ENCODE measurements around the gene ADORA2A. TPM values are rescaled to one million over a fixed set of nuclear protein-coding genes. Genes with fewer than 3 reads are reported as not detected.

The ADORA2A gene
- polyA plus RNA-seq, 1 donor (not counting 4 experiments of a cell fraction or from before 2014, with no cell fraction given): 0.20 TPM

GRCh38 chr22:24482998-24483397, 55.6 kb downstream of the ADORA2A start:
- Histone ChIP-seq H4K20me1 (ENCODE audit: control insufficient read depth, extremely low read depth, insufficient read depth, low read length) (no peaks in the 10 kb centered on the region), H3K9me1 (ENCODE audit: control insufficient read depth, extremely low read depth, insufficient read depth, low read length) (no peaks in the 10 kb centered on the region), H3K9ac (ENCODE audit: control insufficient read depth, extremely low read depth, insufficient read depth, low read length) (no peak overlapping the region), H3K4me3 (ENCODE audit: control insufficient read depth in 2 of 3, extremely low read depth in 1 of 3, insufficient read depth in 2 of 3, low read depth in 1 of 3, low read length in 3 of 3) (peak overlapping the region in 1 of 3 experiments; percentile 49), H3K9me3 (ENCODE audit: control insufficient read depth, low read depth, low read length) (no peaks in the 10 kb centered on the region), H3K4me1 (ENCODE audit: control insufficient read depth, extremely low read depth, insufficient read depth, low read length) (peaks cover 61% of the 10 kb centered on the region), H3K27me3 (ENCODE audit: control insufficient read depth, extremely low read depth, insufficient read depth, low read length) (no peaks in the 10 kb centered on the region), H3K79me2 (ENCODE audit: control insufficient read depth, insufficient read depth, low read length) (no peaks in the 10 kb centered on the region), H3K4me2 (ENCODE audit: control insufficient read depth, extremely low read depth, insufficient read depth, low read depth, low read length) (peak overlapping the region; percentile 87), H3K27ac (ENCODE audit: control insufficient read depth, insufficient read depth, low read length) (peak overlapping the region; percentile 81), H3K36me3 (ENCODE audit: control insufficient read depth in 2 of 2, extremely low read depth in 1 of 2, insufficient read depth in 2 of 2, low read length in 2 of 2) (no peaks in the 10 kb centered on the region), H2AFZ (ENCODE audit: control insufficient read depth, low read length) (peak overlapping the region; percentile 86)
- FAIRE-seq (peak; percentile 41), DNase-seq (ENCODE audit: low read depth, low spot score) (no peak)
- dilution Hi-C loops (cut with MboI; ENCODE audit: extremely low pct_ligation_motif_present, low sequenced_read_pairs): no loop called here
- TF ChIP-seq, protein P1, sequence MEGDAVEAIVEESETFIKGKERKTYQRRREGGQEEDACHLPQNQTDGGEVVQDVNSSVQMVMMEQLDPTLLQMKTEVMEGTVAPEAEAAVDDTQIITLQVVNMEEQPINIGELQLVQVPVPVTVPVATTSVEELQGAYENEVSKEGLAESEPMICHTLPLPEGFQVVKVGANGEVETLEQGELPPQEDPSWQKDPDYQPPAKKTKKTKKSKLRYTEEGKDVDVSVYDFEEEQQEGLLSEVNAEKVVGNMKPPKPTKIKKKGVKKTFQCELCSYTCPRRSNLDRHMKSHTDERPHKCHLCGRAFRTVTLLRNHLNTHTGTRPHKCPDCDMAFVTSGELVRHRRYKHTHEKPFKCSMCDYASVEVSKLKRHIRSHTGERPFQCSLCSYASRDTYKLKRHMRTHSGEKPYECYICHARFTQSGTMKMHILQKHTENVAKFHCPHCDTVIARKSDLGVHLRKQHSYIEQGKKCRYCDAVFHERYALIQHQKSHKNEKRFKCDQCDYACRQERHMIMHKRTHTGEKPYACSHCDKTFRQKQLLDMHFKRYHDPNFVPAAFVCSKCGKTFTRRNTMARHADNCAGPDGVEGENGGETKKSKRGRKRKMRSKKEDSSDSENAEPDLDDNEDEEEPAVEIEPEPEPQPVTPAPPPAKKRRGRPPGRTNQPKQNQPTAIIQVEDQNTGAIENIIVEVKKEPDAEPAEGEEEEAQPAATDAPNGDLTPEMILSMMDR (optimal IDR thresholded peaks at IDR 0.05 in 1 of 3, IDR thresholded peaks at IDR 0.05 in 1 of 3, conservative IDR thresholded peaks at IDR 0.05 in 1 of 3; ENCODE audit: extremely low read depth in 1 of 3, insufficient read depth in 2 of 3, low read length in 3 of 3): no peak

DNA sequence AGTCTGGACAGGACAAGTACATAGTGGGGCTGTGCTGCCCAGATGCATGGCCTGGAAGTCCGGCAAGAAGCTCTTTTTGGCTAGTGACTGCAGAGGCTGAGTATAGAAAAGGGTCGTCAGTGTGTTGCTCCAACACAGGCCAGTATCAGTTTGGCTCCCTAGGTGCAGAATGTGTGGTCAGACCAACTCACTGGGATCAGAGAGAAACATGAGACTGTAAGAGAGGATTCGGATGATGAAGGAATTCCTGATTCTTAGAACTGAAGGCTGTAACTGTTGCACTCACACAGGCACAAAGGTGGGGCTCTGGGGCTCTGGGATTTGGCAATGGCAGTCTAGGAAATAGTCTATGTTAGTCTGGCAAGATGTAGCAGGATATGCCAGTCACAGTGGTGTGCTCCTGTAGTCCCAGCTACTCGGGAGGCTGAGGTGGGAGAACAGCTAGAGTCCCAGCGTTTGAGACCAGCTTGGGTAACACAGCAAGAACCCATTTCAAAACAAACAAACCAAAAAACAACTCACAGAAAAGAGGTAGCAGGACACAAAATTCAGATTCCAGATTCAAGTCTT, 56.7 kb downstream of the ADORA2A start:
- TF ChIP-seq, protein P1 (optimal IDR thresholded peaks at IDR 0.05 in 1 of 3, IDR thresholded peaks at IDR 0.05 in 1 of 3, conservative IDR thresholded peaks at IDR 0.05 in 1 of 3; ENCODE audit: extremely low read depth in 1 of 3, insufficient read depth in 2 of 3, low read length in 3 of 3): no peak
- TF ChIP-seq EZH2 (IDR thresholded peaks at IDR 0.05; ENCODE audit: low read length): no peak
- H3K9me1 ChIP-seq (ENCODE audit: control insufficient read depth, extremely low read depth, insufficient read depth, low read length): no peaks in the 10 kb centered on the region
- peak; percentile 29 for FAIRE-seq
- no peaks in the 10 kb centered on the region for H3K9me3 ChIP-seq (ENCODE audit: control insufficient read depth, low read depth, low read length)
- DNase-seq (ENCODE audit: low read depth, low spot score): no peak
- no peak overlapping the region for H3K9ac ChIP-seq (ENCODE audit: control insufficient read depth, extremely low read depth, insufficient read depth, low read length)
- no peak overlapping the region for H3K4me2 ChIP-seq (ENCODE audit: control insufficient read depth, extremely low read depth, insufficient read depth, low read depth, low read length)
- H3K79me2 ChIP-seq (ENCODE audit: control insufficient read depth, insufficient read depth, low read length): no peaks in the 10 kb centered on the region
- no peaks in the 10 kb centered on the region for H4K20me1 ChIP-seq (ENCODE audit: control insufficient read depth, extremely low read depth, insufficient read depth, low read length)
- H3K36me3 ChIP-seq (ENCODE audit: control insufficient read depth in 2 of 2, extremely low read depth in 1 of 2, insufficient read depth in 2 of 2, low read length in 2 of 2): no peaks in the 10 kb centered on the region
- dilution Hi-C loops (cut with MboI; ENCODE audit: extremely low pct_ligation_motif_present, low sequenced_read_pairs): no loop called here
- no peak overlapping the region for H3K4me3 ChIP-seq (ENCODE audit: control insufficient read depth in 2 of 3, extremely low read depth in 1 of 3, insufficient read depth in 2 of 3, low read depth in 1 of 3, low read length in 3 of 3)
- H3K27ac ChIP-seq (ENCODE audit: control insufficient read depth, insufficient read depth, low read length): no peak overlapping the region
- H3K27me3 ChIP-seq (ENCODE audit: control insufficient read depth, extremely low read depth, insufficient read depth, low read length): no peaks in the 10 kb centered on the region
- H2AFZ ChIP-seq (ENCODE audit: control insufficient read depth, low read length): peak overlapping the region; percentile 30
- H3K4me1 ChIP-seq (ENCODE audit: control insufficient read depth, extremely low read depth, insufficient read depth, low read length): peaks cover 61% of the 10 kb centered on the region
